Hepatocyte (in vitro differentiated cells): ENCODE data around the gene B3GNT7. TPM values are rescaled to one million over a fixed set of nuclear protein-coding genes. Genes with fewer than 3 reads are reported as not detected.

ENCODE experiments used
- DNase-seq: peaks from one replicate; pipeline ENCODE4 v3.0.0-alpha.2; 2016; ENCODE audit warnings: low spot score
- H2AFZ ChIP-seq: fragments of 200-600 bp; sonication (generic); 2 replicates; pipeline ENCODE4 v1.6.0; 2016; ENCODE audit warnings: antibody characterized with exemption, mild to moderate bottlenecking
- H3K27ac ChIP-seq: fragments of 200-600 bp; sonication (generic); 2 replicates; pipeline ENCODE4 v1.5.1; 2016; ENCODE audit warnings: mild to moderate bottlenecking
- H3K27me3 ChIP-seq: fragments of 200-600 bp; sonication (generic); 2 replicates; pipeline ENCODE4 v1.6.1; 2016
- H3K36me3 ChIP-seq: fragments of 200-600 bp; sonication (generic); replicated peaks from 2 replicates; pipeline ENCODE4 v1.5.1; 2016; ENCODE audit warnings: low read depth; ENCODE audit not compliant: insufficient read depth
- H3K4me1 ChIP-seq: fragments of 200-600 bp; sonication (generic); 2 replicates; pipeline ENCODE4 v1.5.1; 2016; ENCODE audit warnings: mild to moderate bottlenecking, moderate library complexity; ENCODE audit not compliant: insufficient read depth
- H3K4me2 ChIP-seq: fragments of 200-600 bp; sonication (generic); 2 replicates; pipeline ENCODE4 v1.6.0; 2016
- H3K4me3 ChIP-seq: fragments of 200-600 bp; sonication (generic); 2 replicates; pipeline ENCODE4 v1.5.1; 2016; ENCODE audit warnings: mild to moderate bottlenecking
- H3K79me2 ChIP-seq: fragments of 200-600 bp; sonication (generic); 2 replicates; pipeline ENCODE4 v1.6.0; 2017; ENCODE audit warnings: mild to moderate bottlenecking
- H3K9me2 ChIP-seq: fragments of 200-600 bp; sonication (generic); replicated peaks from 2 replicates; pipeline ENCODE4 v1.6.0; 2017; ENCODE audit warnings: mild to moderate bottlenecking; ENCODE audit not compliant: insufficient read depth
- H3K9me3 ChIP-seq: fragments of 200-600 bp; sonication (generic); 2 replicates; pipeline ENCODE4 v1.5.1; 2016; ENCODE audit warnings: low read depth, mild to moderate bottlenecking
- H4K20me1 ChIP-seq: fragments of 200-600 bp; sonication (generic); 2 replicates; pipeline ENCODE4 v1.6.0; 2016; ENCODE audit warnings: mild to moderate bottlenecking; ENCODE audit not compliant: insufficient read depth, poor library complexity, severe bottlenecking
- CTCF ChIP-seq: fragments of 200-600 bp; sonication (generic); IDR thresholded peaks from 2 replicates; pipeline ENCODE4 v1.5.1; 2016; ENCODE audit warnings: antibody characterized with exemption, mild to moderate bottlenecking; ENCODE audit not compliant: poor library complexity
- EZH2 ChIP-seq: fragments of 200-600 bp; sonication (generic); IDR thresholded peaks from 2 replicates; pipeline ENCODE4 v1.6.1; 2016; ENCODE audit warnings: antibody characterized with exemption, mild to moderate bottlenecking, borderline replicate concordance
- EZH2phosphoT487 ChIP-seq: fragments of 200-600 bp; sonication (generic); IDR thresholded peaks from one replicate; pipeline ENCODE4 v1.6.1; 2018; ENCODE audit warnings: antibody characterized with exemption, mild to moderate bottlenecking, low read depth, moderate library complexity; ENCODE audit not compliant: unreplicated experiment, severe bottlenecking
- WGBS: methylation state at CpG from one replicate; pipeline ENCODE4 v1.1.6; 2016; ENCODE audit warnings: low lambda C conversion rate; ENCODE audit errors: missing lambda C conversion rate; 5-methylcytosine and 5-hydroxymethylcytosine counted together
- polyA plus RNA-seq: library from polyadenylated mRNA; unstranded; fragments of >200 nt; fragmentation: Nextera tagmentation; extraction: Ambion mirVana; gene quantifications from 2 replicates; pipeline ENCODE4 v1.2.1, GENCODE V29; 2016
- total RNA-seq: library from RNA; depleted of rRNA; stranded (reverse); fragments of >200 nt; gene quantifications from 2 replicates; pipeline ENCODE4 v1.2.3, GENCODE V29; 2014

B3GNT7 gene
- total and polyA plus RNA-seq, 2 experiments from 2014 or later, result 4.3 to 6.2 TPM

- Histone ChIP-seq H3K27me3 (no peaks in the 10 kb centered on the region), H3K27ac (no peak overlapping the region), H3K36me3 (no peaks in the 10 kb centered on the region), H4K20me1 (no peaks in the 10 kb centered on the region), H3K4me1 (peaks cover 3% of the 10 kb centered on the region), H3K4me2 (no peak overlapping the region), H3K9me3 (no peaks in the 10 kb centered on the region), H3K79me2 (no peaks in the 10 kb centered on the region), H3K4me3 (no peak overlapping the region), H2AFZ (no peak overlapping the region), H3K9me2 (no peaks in the 10 kb centered on the region)
- no peak for TF ChIP-seq EZH2phosphoT487
- no peak for TF ChIP-seq EZH2
- no peak for TF ChIP-seq CTCF
- DNase-seq, result no peak
- WGBS, result over 99% methylated on average over 7 of the region's 7 CpGs
Measured at GRCh38 chr2:231357048-231357447, 38.5 kb upstream of the B3GNT7 start.

DNA sequence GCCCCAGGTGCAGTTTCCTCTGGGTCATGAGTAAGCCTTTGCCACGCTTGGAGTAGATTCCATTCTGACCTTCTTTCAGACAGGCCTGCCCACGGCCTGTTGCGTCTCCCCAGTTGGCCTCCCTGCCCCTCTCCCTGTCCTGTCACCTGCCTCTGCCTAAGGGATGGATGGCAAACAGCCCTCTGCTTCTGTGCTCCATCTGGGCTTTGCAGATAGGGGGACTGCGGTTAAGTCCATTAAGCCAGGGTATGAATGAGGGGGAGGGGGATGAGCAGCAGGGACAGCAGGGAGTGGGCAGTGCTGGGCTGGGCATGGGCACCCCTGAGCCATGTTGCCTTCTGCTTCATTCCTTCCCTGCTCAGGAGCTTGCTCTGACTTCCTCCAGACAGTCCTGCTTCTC lies 37.6 kb upstream of the B3GNT7 start:
- Histone ChIP-seq H2AFZ (no peak overlapping the region), H3K27me3 (no peaks in the 10 kb centered on the region), H3K79me2 (no peaks in the 10 kb centered on the region), H3K9me2 (no peaks in the 10 kb centered on the region), H3K9me3 (no peaks in the 10 kb centered on the region), H3K4me3 (no peak overlapping the region), H3K4me2 (no peak overlapping the region), H3K36me3 (no peaks in the 10 kb centered on the region), H3K4me1 (peaks cover 3% of the 10 kb centered on the region), H4K20me1 (no peaks in the 10 kb centered on the region), H3K27ac (no peak overlapping the region)
- DNase-seq, result no peak
- TF ChIP-seq EZH2phosphoT487 (no peak), EZH2 (no peak), CTCF (no peak)
- 96% methylated on average over 4 of the region's 4 CpGs for WGBS

- H3K79me2 ChIP-seq, result no peaks in the 10 kb centered on the region
- no peak overlapping the region for H3K4me2 ChIP-seq
- no peak for TF ChIP-seq EZH2
- TF ChIP-seq EZH2phosphoT487, result no peak
- no peak for TF ChIP-seq CTCF
- DNase-seq, result no peak
- H3K4me1 ChIP-seq, result peaks cover 3% of the 10 kb centered on the region
- no peaks in the 10 kb centered on the region for H3K27me3 ChIP-seq
- H3K9me3 ChIP-seq, result no peaks in the 10 kb centered on the region
- no peak overlapping the region for H3K27ac ChIP-seq
- no peaks in the 10 kb centered on the region for H3K36me3 ChIP-seq
- H3K9me2 ChIP-seq, result no peaks in the 10 kb centered on the region
- H4K20me1 ChIP-seq, result no peaks in the 10 kb centered on the region
- 94% methylated on average over 10 of the region's 10 CpGs for WGBS
- no peak overlapping the region for H2AFZ ChIP-seq
- H3K4me3 ChIP-seq, result no peak overlapping the region
Measured at GRCh38 chr2:231359441-231359840, 36.1 kb upstream of the B3GNT7 start.

DNA sequence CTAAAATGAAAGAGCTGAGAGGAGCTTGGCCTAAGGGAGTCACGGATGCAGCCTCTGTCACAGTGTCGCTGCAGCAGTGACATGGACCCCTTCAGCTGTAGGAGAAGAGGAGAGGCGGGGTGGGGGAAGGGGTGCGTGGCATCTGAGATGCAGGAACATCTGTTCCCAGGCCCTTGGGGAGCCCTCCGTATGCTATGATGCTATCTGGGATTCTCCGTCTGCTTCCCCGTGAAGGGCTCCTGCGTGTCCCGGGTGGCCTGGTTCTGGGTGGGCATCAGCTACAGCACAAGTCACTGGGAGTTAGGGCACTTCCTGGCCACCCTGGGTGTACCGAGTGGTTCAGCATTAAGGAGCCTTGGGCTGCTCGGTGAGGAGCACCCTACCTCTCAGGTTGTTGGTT lies 35.6 kb upstream of the B3GNT7 start:
- no peak overlapping the region for H3K4me3 ChIP-seq
- no peak for DNase-seq
- WGBS, result 87% methylated on average over 11 of the region's 11 CpGs

More for the DNA sequence above, 35.6 kb upstream of the B3GNT7 start:
- H4K20me1 ChIP-seq, result no peaks in the 10 kb centered on the region
- no peaks in the 10 kb centered on the region for H3K9me2 ChIP-seq
- no peaks in the 10 kb centered on the region for H3K36me3 ChIP-seq
- H3K9me3 ChIP-seq, result no peaks in the 10 kb centered on the region
- peaks cover 8% of the 10 kb centered on the region for H3K4me1 ChIP-seq
- H3K79me2 ChIP-seq, result no peaks in the 10 kb centered on the region
- no peak overlapping the region for H3K4me2 ChIP-seq
- TF ChIP-seq CTCF, result no peak
- TF ChIP-seq EZH2, result no peak
- no peak for TF ChIP-seq EZH2phosphoT487
- H3K27ac ChIP-seq, result no peak overlapping the region
- H3K27me3 ChIP-seq, result no peaks in the 10 kb centered on the region
- H2AFZ ChIP-seq, result no peak overlapping the region
